ENCODE results near the gene TLX3. TPM values are rescaled to one million over a fixed set of nuclear protein-coding genes. Genes with fewer than 3 reads are reported as not detected.

Gene TLX3
- total RNA-seq, 2 experiments from 2014 or later: not detected

DNA sequence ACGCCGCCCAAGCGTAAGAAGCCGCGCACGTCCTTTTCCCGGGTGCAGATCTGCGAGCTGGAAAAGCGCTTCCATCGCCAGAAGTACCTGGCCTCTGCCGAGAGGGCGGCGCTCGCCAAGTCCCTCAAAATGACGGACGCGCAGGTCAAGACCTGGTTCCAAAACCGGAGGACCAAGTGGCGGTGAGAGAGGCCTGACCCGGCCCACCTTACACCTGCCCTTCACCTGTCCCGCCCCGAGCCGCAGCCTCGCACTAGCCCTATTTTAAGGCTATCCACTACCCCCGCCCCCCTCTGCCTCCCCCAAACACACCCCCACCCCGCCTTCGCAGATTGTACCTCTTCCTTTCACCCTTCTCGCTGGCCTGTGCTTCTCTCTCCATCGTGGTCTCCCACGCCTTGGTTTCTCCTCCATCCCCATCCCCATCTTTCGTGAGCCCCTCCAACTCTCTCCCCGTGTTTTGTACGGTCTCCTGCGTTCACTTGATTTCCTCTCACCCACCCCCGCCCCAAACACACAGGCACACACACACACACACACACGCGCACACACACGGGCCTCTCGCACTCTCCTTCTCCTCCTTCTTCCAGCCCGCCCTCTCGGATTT, 1.3 kb downstream of the TLX3 start:
- ATAC-seq: no peak
- H3K27me3 Mint-ChIP-seq: peaks cover 84% of the 10 kb centered on the region
- H3K9me3 Mint-ChIP-seq (ENCODE audit: low read depth): no peaks in the 10 kb centered on the region
- CTCF ChIA-PET: interaction anchor here (0.9 to 1.2 kb wide), 2 partner anchors 27 to 103 kb away, joined by 3 read pairs; no protein-coding TSS in a partner anchor
- peak overlapping the region; percentile 46 for H3K27ac Mint-ChIP-seq
- peak overlapping the region; percentile 24 for H3K4me3 Mint-ChIP-seq
- peak; percentile 50 for DNase-seq
- peaks cover 10% of the 10 kb centered on the region for H3K36me3 Mint-ChIP-seq
- peaks cover 23% of the 10 kb centered on the region for H3K4me1 Mint-ChIP-seq

DNA sequence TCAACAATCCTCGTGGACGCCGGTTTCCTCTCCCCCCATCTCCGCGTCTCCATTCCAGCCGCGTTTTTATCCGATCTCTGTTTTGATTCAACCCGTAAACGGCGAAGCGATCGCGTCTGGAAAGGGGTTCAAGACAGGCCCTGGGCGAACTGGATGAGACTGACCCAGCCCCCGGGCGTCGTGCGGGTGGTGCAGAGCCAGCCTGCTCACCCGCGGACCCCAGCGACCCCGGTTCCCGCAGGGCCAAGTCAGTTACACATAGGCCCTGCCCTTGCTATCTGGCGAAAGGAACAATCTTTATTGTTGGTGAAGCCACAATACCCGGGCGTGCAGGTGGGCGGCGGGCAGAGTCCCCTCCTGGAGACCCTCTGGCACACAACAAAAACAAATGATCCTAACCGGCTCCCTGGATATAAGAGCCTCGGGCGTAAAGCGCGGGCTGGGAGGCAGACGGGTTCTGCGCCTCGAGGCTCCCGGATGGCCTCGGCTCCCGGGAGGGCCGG, 1.8 kb downstream of the TLX3 start:
- DNase-seq (no peak), ATAC-seq (no peak)
- Mint-ChIP-seq H3K4me3 (peak overlapping the region; percentile 24), H3K4me1 (peaks cover 23% of the 10 kb centered on the region), H3K9me3 (ENCODE audit: low read depth) (no peaks in the 10 kb centered on the region), H3K27me3 (peaks cover 84% of the 10 kb centered on the region), H3K36me3 (peaks cover 10% of the 10 kb centered on the region), H3K27ac (peak overlapping the region; percentile 28)
- CTCF ChIA-PET: no interaction called here

DNA sequence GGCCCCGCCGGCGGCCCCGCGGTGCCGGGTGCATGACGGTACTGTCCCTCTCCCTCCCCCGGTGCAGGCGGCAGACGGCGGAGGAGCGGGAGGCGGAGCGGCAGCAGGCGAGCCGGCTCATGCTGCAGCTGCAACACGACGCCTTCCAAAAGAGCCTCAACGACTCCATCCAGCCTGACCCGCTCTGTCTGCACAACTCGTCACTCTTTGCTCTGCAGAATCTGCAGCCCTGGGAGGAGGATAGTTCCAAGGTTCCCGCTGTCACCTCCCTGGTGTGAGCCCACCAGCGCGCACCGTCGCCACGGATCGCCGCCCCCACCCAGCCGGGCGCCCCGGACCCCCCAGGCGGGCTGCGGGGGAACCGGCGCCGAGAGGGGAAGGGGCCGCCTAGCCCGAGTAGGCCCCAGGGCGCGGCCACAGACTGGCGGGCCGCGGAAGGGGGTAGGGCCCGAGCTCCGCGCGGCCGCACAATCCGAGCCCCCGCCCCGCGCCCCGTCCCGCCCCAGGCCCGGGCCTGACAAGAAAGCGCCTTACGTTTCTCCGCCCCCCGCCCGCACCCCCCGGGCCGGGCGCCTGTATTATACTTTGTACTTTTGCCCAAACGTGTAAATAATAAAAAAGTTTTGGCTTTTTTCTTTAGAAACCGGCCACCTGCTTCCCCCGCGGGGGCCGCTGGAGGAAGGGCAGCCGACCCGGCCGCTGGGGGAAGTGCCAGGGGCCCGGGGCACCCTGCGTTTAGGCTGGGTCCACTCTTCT, 2.5 kb downstream of the TLX3 start:
- Mint-ChIP-seq H3K36me3 (peaks cover 10% of the 10 kb centered on the region), H3K27ac (peak overlapping the region; percentile 49), H3K27me3 (peaks cover 84% of the 10 kb centered on the region), H3K4me1 (peaks cover 24% of the 10 kb centered on the region), H3K4me3 (no peak overlapping the region), H3K9me3 (ENCODE audit: low read depth) (no peaks in the 10 kb centered on the region)
- DNase-seq: no peak
- ATAC-seq: no peak
- CTCF ChIA-PET: no interaction called here

DNA sequence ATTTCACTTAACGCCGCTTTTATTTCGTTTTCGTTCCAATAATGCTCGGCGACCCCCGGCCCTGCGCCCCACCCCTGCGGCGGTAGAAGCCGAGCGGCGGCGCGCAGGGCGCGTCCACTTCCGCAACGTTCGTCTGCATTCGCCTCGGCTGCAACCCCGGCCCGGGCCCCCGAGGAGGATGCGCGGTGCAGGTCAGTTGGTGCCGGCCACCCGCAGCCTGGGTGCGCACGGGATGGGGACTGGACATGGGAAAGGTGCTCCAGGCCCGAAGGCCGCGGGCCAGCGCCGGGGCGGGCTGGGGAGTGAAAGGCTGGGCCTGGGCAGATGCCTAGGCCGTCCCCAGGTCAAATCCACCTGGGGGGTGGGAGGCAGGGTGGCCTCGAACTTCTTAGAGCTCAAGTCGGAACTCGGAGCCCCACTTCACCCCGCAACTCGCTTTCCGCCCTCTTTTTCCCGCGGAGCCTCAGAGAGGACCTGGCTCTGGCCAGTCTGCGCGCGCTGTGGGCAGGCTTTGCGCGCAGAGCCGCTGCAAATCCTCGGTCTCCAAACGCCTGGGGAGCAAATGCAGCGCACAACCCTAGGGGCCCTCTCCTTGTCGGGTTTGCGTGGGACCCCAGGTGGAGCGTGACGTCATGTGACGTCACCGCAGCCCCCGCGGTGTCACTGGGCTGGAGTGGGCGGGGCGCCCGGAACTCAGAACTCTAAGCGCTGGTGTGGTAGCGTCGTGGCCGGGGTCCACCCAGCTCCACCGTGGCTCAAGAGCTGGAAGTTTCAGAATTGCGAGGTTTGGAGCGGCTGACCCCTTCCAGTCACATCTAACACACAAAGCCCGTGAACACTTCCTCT, 3.3 kb downstream of the TLX3 start:
- DNase-seq (no peak), ATAC-seq (no peak)
- Mint-ChIP-seq H3K27ac (peak overlapping the region; percentile 27), H3K4me1 (peaks cover 24% of the 10 kb centered on the region), H3K36me3 (peaks cover 10% of the 10 kb centered on the region), H3K27me3 (peaks cover 84% of the 10 kb centered on the region), H3K4me3 (peak overlapping the region; percentile 33), H3K9me3 (ENCODE audit: low read depth) (no peaks in the 10 kb centered on the region)
- CTCF ChIA-PET: interaction anchor here (1.3 kb wide), 1 partner anchor 12 kb away, joined by 3 read pairs; no protein-coding TSS in a partner anchor

DNA sequence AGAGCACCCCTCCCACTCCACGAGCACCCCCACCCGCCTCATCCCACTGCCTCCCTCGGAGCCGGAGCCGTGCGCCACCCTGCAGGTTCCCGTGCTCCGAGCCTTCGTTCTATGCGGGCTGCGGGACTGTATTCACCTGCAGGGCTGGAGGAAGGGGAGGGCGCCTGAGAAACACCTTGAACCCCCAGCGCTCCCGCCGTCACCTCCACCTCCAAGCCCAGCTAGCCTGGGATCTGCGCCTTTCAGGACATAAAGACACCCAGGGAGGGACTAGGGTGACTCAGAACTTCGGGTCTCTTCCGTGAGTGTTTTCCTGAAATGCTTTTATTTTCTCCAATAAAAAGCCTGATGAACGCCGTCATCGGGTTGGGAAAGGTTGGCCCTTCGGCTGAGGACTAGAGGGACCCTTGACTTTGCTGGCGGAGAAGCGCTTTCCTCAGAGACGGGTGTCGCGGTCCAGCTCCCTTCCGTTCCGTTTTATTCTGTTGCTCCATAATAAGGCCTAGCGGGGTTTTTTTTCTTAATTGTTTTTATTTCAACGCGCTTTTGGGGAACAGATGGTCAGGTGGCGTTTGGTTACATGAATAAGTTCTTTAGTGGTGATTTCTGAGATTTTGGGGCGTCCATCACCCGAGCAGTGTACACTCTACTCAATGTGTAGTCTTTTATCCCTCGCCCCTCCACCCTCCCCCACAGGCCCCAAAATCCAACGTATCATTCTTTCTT, 4.6 kb downstream of the TLX3 start:
- DNase-seq (no peak), ATAC-seq (no peak)
- peaks cover 85% of the 10 kb centered on the region for H3K27me3 Mint-ChIP-seq
- H3K9me3 Mint-ChIP-seq (ENCODE audit: low read depth): no peaks in the 10 kb centered on the region
- CTCF ChIA-PET: interaction anchor here (1.3 kb wide), 1 partner anchor 10 kb away, joined by 3 read pairs; no protein-coding TSS in a partner anchor
- peaks cover 8% of the 10 kb centered on the region for H3K36me3 Mint-ChIP-seq
- H3K27ac Mint-ChIP-seq: no peak overlapping the region
- H3K4me3 Mint-ChIP-seq: no peak overlapping the region
- H3K4me1 Mint-ChIP-seq: peaks cover 24% of the 10 kb centered on the region

DNA sequence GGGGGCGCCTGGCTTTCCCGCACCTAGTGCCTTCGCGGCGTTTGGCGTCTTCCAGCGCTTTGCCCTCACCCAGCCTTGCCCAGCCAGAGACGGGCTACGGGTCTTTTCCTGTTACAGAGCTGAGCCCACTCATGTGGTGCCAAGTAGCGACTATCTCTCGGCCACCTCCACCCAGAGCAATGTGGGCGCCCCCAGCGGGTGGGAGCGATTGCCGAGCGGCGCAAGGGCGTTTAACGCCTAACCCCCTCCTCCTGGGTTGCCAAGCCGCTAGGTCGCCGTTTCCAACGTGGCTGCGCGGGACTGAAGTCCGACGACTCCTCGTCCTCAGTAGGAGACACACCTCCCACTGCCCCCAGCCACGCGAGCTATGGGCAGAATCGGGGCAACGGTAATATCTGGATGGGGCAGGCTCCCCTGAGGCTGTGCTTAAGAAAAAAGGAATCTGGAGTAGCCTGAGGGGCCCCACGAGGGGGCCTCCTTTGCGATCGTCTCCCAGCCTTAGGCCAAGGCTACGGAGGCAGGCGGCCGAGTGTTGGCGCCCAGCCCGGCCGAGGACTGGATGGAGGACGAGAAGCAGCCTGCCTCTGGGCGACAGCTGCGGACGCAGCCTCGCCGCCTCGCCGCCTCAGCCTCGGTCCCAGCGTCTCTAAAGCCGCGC, 5.8 kb downstream of the TLX3 start:
- DNase-seq (no peak), ATAC-seq (no peak)
- H3K36me3 Mint-ChIP-seq: peaks cover 8% of the 10 kb centered on the region
- H3K4me1 Mint-ChIP-seq: peaks cover 22% of the 10 kb centered on the region
- no peak overlapping the region for H3K27ac Mint-ChIP-seq
- no peak overlapping the region for H3K4me3 Mint-ChIP-seq
- H3K9me3 Mint-ChIP-seq (ENCODE audit: low read depth): no peaks in the 10 kb centered on the region
- peaks cover 91% of the 10 kb centered on the region for H3K27me3 Mint-ChIP-seq
- CTCF ChIA-PET: no interaction called here

DNA sequence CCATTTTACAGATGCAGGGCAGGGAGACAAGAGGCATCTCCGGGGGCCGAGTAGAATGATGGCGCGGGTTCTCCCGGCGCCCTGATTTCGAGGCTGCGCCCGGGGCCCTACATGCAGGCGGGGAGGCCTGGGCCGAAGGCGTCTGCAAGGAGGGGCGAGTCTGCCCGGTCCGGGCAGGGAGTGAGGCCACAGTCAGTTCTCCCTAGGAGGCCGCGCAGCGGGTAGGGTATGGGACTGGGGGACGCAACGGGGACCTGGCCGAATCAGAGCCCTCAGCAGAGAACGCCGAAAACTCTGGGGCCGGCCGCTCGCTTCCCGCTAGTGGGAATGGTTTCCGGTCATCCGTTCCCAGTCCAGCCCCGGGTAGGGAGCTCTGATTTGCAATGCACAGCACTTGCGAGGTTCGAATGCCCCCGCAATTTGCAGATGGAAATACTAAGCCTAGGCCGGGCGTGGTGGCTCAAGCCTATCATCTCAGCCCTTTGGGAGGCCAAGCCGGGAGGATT, 6.4 kb downstream of the TLX3 start:
- H3K4me3 Mint-ChIP-seq: no peak overlapping the region
- ATAC-seq: no peak
- H3K36me3 Mint-ChIP-seq: peaks cover 7% of the 10 kb centered on the region
- H3K27me3 Mint-ChIP-seq: peaks cover 91% of the 10 kb centered on the region
- CTCF ChIA-PET: no interaction called here
- no peaks in the 10 kb centered on the region for H3K9me3 Mint-ChIP-seq (ENCODE audit: low read depth)
- H3K27ac Mint-ChIP-seq: no peak overlapping the region
- no peak for DNase-seq
- peaks cover 18% of the 10 kb centered on the region for H3K4me1 Mint-ChIP-seq

DNA sequence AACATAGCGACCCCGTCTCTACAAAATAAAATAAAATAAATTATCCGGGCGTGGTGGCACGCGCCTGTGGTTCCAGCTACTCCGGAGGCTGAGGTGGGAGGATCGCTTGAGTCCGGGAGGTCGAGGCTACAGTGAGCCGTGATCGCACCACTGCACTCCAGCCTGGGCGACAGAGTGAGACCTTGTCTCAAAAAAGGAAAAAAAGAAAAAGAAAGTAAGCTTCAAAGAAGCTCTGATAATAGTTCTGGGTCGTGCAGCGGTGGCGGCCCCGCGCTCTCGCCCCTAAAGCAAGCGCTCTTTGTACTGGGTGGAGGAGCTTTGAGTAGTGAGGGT, 6.8 kb downstream of the TLX3 start:
- CTCF ChIA-PET: no interaction called here
- no peaks in the 10 kb centered on the region for H3K9me3 Mint-ChIP-seq (ENCODE audit: low read depth)
- H3K4me1 Mint-ChIP-seq: peaks cover 15% of the 10 kb centered on the region
- no peak overlapping the region for H3K4me3 Mint-ChIP-seq
- ATAC-seq: no peak
- H3K36me3 Mint-ChIP-seq: peaks cover 4% of the 10 kb centered on the region
- peak overlapping the region; percentile 36 for H3K27ac Mint-ChIP-seq
- DNase-seq: no peak
- H3K27me3 Mint-ChIP-seq: peaks cover 89% of the 10 kb centered on the region

DNA sequence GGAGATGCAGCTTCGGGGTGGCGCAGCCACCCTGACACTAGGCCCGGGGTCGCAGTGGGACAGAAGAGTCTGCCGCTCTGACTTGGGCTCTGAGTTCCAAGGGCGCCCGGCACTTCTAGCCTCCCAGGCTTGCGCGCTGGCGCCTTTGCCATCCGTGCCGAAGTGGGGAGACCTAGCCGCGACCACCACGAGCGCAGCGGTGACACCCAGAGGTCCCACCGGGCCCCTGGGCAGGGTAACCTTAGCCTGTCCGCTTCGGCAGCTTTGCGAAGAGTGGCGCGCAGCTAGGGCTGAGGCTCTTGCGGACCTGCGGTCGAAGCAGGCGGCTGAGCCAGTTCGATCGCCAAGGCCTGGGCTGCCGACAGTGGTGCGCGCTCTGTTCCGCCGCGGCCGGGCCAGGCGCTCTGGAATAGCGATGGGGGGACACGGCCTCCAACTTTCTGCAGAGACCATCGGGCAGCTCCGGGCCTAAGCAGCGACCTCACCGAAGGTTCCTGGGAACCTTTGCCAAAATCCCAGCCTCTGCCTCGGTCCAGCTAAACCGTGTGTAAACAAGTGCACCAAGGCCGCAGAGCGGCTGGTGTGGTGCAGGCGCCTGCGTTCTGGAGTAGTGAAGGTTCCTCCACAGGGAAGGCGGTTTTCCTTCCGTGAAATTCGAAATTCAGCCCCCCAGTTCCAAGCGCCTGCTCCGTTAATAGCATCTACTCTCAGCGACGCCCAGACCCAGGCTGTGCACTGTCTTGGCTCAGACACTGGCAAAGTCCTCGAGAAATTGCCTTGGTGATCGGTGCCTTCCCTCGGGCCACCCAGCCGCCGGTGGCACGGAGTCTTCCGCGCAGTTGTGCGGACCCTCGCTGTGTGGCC, 7.4 kb downstream of the TLX3 start:
- Mint-ChIP-seq H3K9me3 (ENCODE audit: low read depth) (no peaks in the 10 kb centered on the region), H3K27ac (peak overlapping the region; percentile 36), H3K4me1 (peaks cover 13% of the 10 kb centered on the region), H3K27me3 (peaks cover 91% of the 10 kb centered on the region), H3K36me3 (peaks cover 4% of the 10 kb centered on the region), H3K4me3 (no peak overlapping the region)
- DNase-seq (no peak), ATAC-seq (no peak)
- CTCF ChIA-PET: no interaction called here

DNA sequence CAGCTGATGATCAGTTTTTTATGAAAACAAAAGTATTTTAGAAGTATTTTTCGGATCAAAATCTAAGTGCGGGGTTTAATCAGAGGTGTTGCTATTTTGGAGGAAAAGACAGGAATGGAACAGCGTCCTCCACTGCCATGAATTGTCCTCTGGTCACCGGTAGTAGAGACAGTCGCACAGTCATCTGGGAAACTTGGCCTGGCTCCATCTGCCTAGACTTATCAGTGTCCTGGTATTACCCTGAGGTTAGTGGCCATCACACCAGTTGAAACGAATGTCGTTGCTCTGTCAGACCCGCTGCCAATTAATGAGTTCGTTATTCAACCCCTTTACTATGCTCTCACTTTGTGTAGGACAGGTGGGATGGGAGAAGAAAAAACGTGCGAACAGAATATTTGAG, 8.2 kb downstream of the TLX3 start:
- no peak overlapping the region for H3K27ac Mint-ChIP-seq
- CTCF ChIA-PET: no interaction called here
- H3K9me3 Mint-ChIP-seq (ENCODE audit: low read depth): no peaks in the 10 kb centered on the region
- H3K4me3 Mint-ChIP-seq: no peak overlapping the region
- H3K4me1 Mint-ChIP-seq: peaks cover 13% of the 10 kb centered on the region
- DNase-seq (no peak), ATAC-seq (no peak)
- peaks cover 97% of the 10 kb centered on the region for H3K27me3 Mint-ChIP-seq
- peaks cover 4% of the 10 kb centered on the region for H3K36me3 Mint-ChIP-seq

DNA sequence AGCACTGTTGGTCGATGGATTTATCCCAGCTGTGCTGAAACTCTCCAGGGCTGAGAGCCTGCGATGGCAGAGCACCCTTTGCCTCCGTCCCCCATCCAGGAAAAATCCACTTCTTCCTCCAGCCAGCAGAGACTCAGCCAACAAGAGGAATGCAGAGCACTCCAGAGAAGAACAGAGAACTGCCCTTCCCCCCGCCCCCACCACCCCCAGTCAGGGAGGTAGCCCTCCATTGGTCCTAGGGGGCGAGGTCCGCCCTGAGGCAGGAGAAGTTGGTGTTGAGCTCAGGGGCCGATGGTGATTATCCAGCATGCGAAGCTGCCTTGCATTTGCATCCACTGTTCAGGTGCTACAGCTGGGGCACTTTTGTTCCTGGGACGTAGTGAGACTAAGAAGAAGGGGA, 9.0 kb downstream of the TLX3 start:
- peaks cover 6% of the 10 kb centered on the region for H3K4me1 Mint-ChIP-seq
- ATAC-seq (no peak), DNase-seq (no peak)
- H3K27ac Mint-ChIP-seq: no peak overlapping the region
- H3K4me3 Mint-ChIP-seq: no peak overlapping the region
- CTCF ChIA-PET: interaction anchor here (1.1 kb wide), 1 partner anchor 21 kb away, joined by 3 read pairs; no protein-coding TSS in a partner anchor
- H3K9me3 Mint-ChIP-seq (ENCODE audit: low read depth): no peaks in the 10 kb centered on the region
- H3K27me3 Mint-ChIP-seq: peaks cover 97% of the 10 kb centered on the region
- H3K36me3 Mint-ChIP-seq: peaks cover 1% of the 10 kb centered on the region

DNA sequence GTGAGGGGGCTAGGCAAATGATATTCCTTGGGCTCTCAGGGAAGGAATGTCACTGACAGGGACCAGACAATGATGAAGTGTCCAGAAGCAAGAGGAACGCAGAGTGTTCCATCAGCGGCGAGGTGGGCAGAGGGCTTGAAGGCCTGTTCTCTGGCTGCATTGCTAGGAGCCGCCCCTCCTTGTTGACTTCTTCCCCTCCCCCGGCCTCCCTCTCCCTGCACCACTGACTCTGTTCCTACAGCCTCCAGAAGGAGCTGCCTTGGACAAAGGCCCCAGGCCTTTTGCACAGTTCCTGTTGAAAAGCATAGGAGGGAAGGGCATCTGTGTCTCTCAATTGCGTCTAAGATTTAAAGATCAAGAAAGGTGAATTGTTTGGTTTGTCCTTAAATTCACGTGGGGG, 12.4 kb downstream of the TLX3 start:
- H3K27ac Mint-ChIP-seq: no peak overlapping the region
- ATAC-seq (no peak), DNase-seq (no peak)
- H3K4me3 Mint-ChIP-seq: no peak overlapping the region
- H3K27me3 Mint-ChIP-seq: peaks cover 86% of the 10 kb centered on the region
- H3K9me3 Mint-ChIP-seq (ENCODE audit: low read depth): no peaks in the 10 kb centered on the region
- H3K4me1 Mint-ChIP-seq: no peaks in the 10 kb centered on the region
- no peaks in the 10 kb centered on the region for H3K36me3 Mint-ChIP-seq
- CTCF ChIA-PET: no interaction called here
